Left lung (tissue), 10 donors: Measurements from ENCODE around the gene ABCC1. TPM values are rescaled to one million over a fixed set of nuclear protein-coding genes. Genes with fewer than 3 reads are reported as not detected.

Source experiments
- ATAC-seq: fragments of 200-7000 bp; cut with Tn5 transposase; one replicate; pipeline ENCODE4 v1.9.1; 2020; ENCODE audit warnings: moderate library complexity
- DNase-seq, 4 donors: peaks; one replicate each; pipeline ENCODE4 v3.0.0-alpha.2; 2013 to 2020
- H3K27ac ChIP-seq, 2 donors: fragments of 200-600 bp; sonication (generic) in 1 of 2; one replicate each; pipeline versions ENCODE4 v1.5.0 to v1.8.0; 2020 to 2021
- H3K27me3 ChIP-seq, 2 donors: fragments of 200-600 bp; sonication (generic) in 1 of 2; one replicate each; pipeline versions ENCODE4 v1.5.0 to v1.8.0; 2020 to 2021
- H3K36me3 ChIP-seq, 2 donors: fragments of 200-600 bp; sonication (generic) in 1 of 2; one replicate each; pipeline versions ENCODE4 v1.5.0 to v1.8.0; 2020 to 2021
- H3K4me1 ChIP-seq, 2 donors: fragments of 200-600 bp; one replicate each; pipeline ENCODE4 v1.8.0; 2021
- H3K4me3 ChIP-seq, 2 donors: fragments of 200-600 bp; sonication (generic) in 1 of 2; one replicate each; pipeline versions ENCODE4 v1.5.0 to v1.8.0; 2020 to 2021; ENCODE audit warnings: mild to moderate bottlenecking in 1 of 2
- H3K9me3 ChIP-seq, 2 donors: fragments of 200-600 bp; sonication (generic) in 1 of 2; one replicate each; pipeline versions ENCODE4 v1.5.0 to v1.8.0; 2020 to 2021
- intact Hi-C, 2 donors: fragments of 100-400 bp; cut with DNase I; formaldehyde crosslinking; loops; one replicate each; pipeline versions ENCODE4 v1.11.2 to v1.14.2; 2022
- polyA plus RNA-seq, 6 donors: library from polyadenylated mRNA; unstranded; fragments of 120-200 nt; gene quantifications; one replicate each; pipeline ENCODE4 v1.2.1, GENCODE V29; 2013; ENCODE audit not compliant: insufficient read length in 6 of 6
- total RNA-seq, 2 donors: library from RNA; stranded (reverse); fragmentation: NEBNext Ultra II Directional; extraction: Animal tissue kit (Norgen Biotek cat#: 25700); gene quantifications; one replicate each; pipeline ENCODE4 v1.2.1, GENCODE V29; 2021
- TF ChIP-seq, protein P1 (sequence below), 2 donors: fragments of 200-600 bp; sonication (generic) in 1 of 2; IDR thresholded peaks; one replicate each; pipeline versions ENCODE4 v1.5.0 to v1.8.0; 2021; ENCODE audit warnings: antibody characterized with exemption in 2 of 2
- donor health status: DM: no; HTN: yes; CAD: no.
- donor health status: DM: no; HTN: no; CAD: no.

ABCC1 gene
- total and polyA plus RNA-seq, 8 donors, result 29.3 to 44.6 (median 31.7) TPM

DNA sequence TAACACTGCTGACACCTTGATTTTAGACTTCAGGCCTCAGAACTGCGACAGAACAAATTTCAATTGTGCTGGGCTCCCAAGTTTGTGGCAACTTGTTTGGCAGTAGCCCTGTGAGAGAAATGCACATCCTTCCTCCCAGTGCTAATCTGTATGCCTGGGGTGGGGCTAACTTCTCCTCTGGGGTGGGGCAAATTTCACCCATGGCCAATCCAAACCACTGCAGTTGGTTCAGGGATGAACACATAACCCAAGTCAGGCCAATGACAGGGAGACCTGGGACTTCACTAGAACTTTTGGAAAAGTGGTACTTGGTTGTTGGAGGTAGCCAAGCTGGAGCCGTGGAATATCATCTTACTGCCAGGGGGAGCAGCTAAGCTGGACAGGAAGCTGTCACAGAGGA, 217.5 kb downstream of the ABCC1 start:
- Histone ChIP-seq H3K36me3 (peaks cover 0 to 67% of the 10 kb centered on the region in 2 donors), H3K9me3 (no peaks in the 10 kb centered on the region), H3K4me1 (no peaks in the 10 kb centered on the region), H3K27ac (no peak overlapping the region), H3K4me3 (no peak overlapping the region), H3K27me3 (no peaks in the 10 kb centered on the region)
- no peak for ATAC-seq
- DNase-seq, result no peak
- TF ChIP-seq, protein P1, sequence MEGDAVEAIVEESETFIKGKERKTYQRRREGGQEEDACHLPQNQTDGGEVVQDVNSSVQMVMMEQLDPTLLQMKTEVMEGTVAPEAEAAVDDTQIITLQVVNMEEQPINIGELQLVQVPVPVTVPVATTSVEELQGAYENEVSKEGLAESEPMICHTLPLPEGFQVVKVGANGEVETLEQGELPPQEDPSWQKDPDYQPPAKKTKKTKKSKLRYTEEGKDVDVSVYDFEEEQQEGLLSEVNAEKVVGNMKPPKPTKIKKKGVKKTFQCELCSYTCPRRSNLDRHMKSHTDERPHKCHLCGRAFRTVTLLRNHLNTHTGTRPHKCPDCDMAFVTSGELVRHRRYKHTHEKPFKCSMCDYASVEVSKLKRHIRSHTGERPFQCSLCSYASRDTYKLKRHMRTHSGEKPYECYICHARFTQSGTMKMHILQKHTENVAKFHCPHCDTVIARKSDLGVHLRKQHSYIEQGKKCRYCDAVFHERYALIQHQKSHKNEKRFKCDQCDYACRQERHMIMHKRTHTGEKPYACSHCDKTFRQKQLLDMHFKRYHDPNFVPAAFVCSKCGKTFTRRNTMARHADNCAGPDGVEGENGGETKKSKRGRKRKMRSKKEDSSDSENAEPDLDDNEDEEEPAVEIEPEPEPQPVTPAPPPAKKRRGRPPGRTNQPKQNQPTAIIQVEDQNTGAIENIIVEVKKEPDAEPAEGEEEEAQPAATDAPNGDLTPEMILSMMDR (IDR thresholded peaks at IDR 0.05), result no peak
- intact Hi-C loops, result no loop called here

DNA sequence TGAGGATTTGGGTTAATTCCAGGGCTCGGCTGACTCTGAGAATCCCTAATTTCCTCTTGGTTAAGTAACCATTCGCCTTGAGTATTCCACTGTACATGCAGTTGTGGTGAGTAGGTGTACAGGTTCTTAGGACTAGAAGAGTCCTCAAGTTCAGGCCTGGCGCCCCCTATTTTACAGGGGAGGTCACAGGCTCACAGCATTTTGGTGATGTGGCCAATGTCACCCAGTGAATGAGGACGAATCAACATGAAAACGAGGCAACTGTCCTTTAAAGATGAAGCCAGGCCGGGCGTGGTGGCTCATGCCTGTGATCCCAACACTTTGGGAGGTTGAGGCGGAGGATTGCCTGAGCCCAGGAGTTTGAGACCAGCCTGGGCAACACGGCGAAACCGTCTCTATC, 218.5 kb downstream of the ABCC1 start:
- H3K4me1 ChIP-seq, result no peaks in the 10 kb centered on the region
- H3K9me3 ChIP-seq, result no peaks in the 10 kb centered on the region
- no peak overlapping the region for H3K27ac ChIP-seq
- intact Hi-C loops, result no loop called here
- TF ChIP-seq, protein P1 (IDR thresholded peaks at IDR 0.05), result no peak
- peaks cover 0 to 61% of the 10 kb centered on the region in 2 donors for H3K36me3 ChIP-seq
- no peak for ATAC-seq
- no peaks in the 10 kb centered on the region for H3K27me3 ChIP-seq
- H3K4me3 ChIP-seq, result no peak overlapping the region
- DNase-seq, result no peak

DNA sequence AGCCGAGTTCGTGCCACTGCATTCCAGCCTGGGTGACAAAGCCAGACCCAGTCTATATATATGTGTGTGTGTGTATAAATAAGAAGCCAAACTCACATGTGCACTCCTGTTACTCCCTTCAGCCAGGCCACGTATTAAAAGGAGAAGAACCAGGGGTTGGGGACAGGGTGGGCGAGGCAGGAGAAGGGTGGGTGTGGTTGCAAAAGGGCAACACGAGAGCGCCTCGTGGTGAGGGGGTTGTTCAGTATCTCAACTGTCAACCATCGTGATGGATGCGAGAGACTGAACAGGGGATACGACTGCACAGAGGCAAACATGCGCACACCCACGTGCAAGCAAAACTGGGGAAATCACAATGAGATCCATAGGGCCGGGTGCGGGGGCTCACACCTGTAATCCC, 219.0 kb downstream of the ABCC1 start:
- Histone ChIP-seq H3K9me3 (no peaks in the 10 kb centered on the region), H3K27me3 (no peaks in the 10 kb centered on the region), H3K4me3 (no peak overlapping the region), H3K27ac (no peak overlapping the region), H3K4me1 (no peaks in the 10 kb centered on the region), H3K36me3 (peaks cover 0 to 56% of the 10 kb centered on the region in 2 donors)
- DNase-seq (no peak), ATAC-seq (no peak)
- intact Hi-C loops, result no loop called here
- TF ChIP-seq, protein P1 (IDR thresholded peaks at IDR 0.05), result no peak

DNA sequence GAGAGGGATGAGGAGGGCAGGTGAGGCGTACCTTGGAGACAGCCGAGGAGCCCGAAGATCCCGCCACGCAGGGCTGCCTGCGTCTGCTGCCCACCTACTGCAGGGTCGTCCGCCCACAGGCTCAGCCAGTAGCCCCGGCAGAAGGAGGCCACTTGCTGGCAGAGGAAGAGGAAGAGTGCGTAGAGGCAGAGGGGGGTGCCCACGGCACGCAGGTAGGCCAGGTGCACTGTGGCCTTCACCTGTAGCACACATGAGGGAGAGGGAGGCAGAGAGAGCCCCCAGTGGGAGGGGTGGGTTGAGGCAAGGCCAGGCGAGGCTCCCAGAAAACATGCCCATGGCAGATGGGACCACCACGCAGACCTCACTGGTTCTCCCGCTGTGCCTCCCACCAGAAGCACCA, 220.2 kb downstream of the ABCC1 start:
- no peaks in the 10 kb centered on the region for H3K9me3 ChIP-seq
- intact Hi-C loops, result no loop called here
- H3K27me3 ChIP-seq, result no peaks in the 10 kb centered on the region
- peaks cover 0 to 49% of the 10 kb centered on the region in 2 donors for H3K36me3 ChIP-seq
- no peak overlapping the region for H3K4me3 ChIP-seq
- DNase-seq (no peak), ATAC-seq (no peak)
- no peak overlapping the region for H3K27ac ChIP-seq
- no peaks in the 10 kb centered on the region for H3K4me1 ChIP-seq
- TF ChIP-seq, protein P1 (IDR thresholded peaks at IDR 0.05), result no peak

DNA sequence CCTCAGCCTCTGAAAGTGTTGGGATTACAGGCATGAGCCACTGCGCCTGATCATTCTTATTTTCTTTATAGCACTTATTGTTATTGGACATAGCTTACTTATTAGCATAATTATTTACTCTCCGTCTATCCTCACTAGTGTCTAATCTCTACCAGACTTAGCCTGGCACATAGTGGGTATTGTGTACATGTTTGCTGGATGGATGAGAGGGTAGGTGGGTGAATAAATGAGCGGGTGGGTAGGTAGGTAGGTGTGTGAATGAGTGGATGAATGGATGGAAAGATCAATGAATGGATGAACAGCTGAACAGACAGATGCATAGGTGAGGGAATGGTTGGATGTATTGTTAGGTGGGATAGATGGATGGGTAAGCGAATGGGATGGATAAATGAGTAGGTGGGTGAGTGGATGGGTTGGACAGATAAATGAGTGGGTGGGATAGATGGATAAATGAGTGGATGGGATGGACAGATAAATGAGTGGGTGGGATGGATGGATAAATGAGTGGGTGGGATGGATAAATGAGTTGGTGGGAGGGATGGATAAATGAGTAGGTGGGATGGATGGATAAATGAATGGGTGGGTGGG, 222.0 kb downstream of the ABCC1 start:
- intact Hi-C loops, result no loop called here
- Histone ChIP-seq H3K27me3 (no peaks in the 10 kb centered on the region), H3K36me3 (peaks cover 0 to 41% of the 10 kb centered on the region in 2 donors), H3K9me3 (no peaks in the 10 kb centered on the region), H3K4me3 (no peak overlapping the region), H3K27ac (no peak overlapping the region), H3K4me1 (no peaks in the 10 kb centered on the region)
- DNase-seq (no peak), ATAC-seq (no peak)
- TF ChIP-seq, protein P1 (IDR thresholded peaks at IDR 0.05), result no peak
